Keratinocyte (primary cell): Measurements from ENCODE around the gene MTCH1. TPM values are rescaled to one million over a fixed set of nuclear protein-coding genes. Genes with fewer than 3 reads are reported as not detected.

Experiments used
- DNase-seq: peaks from one replicate; pipeline ENCODE4 v3.0.0-alpha.2; 2011; ENCODE audit warnings: low read depth, missing footprints, low spot score
- FAIRE-seq: peaks from 2 replicates; lab custom pipeline; 2011; peaks lifted over from hg19 to GRCh38; lab: Jason Lieb, UNC
- H2AFZ ChIP-seq: 2 replicates; pipeline ENCODE4 v1.6.0; 2012; ENCODE audit warnings: low read length, control low read depth, inconsistent platforms; ENCODE audit not compliant: control insufficient read depth
- H3K27ac ChIP-seq: 2 replicates; pipeline ENCODE4 v1.5.1; 2011; ENCODE audit warnings: low read length; ENCODE audit not compliant: control insufficient read depth, insufficient read depth
- H3K27me3 ChIP-seq: 3 replicates; pipeline ENCODE4 v1.6.0; 2011; ENCODE audit warnings: low read length; ENCODE audit not compliant: control insufficient read depth, insufficient read depth; ENCODE audit errors: extremely low read depth
- H3K36me3 ChIP-seq, 2 experiments: 2 replicates in 1 of 2; 3 replicates in 1 of 2; pipeline ENCODE4 v1.5.1; 2011; ENCODE audit warnings: low read length in 2 of 2, mild to moderate bottlenecking in 1 of 2; ENCODE audit not compliant: control insufficient read depth in 2 of 2, insufficient read depth in 2 of 2; ENCODE audit errors: extremely low read depth in 1 of 2
- H3K4me1 ChIP-seq: 3 replicates; pipeline ENCODE4 v1.5.1; 2011; ENCODE audit warnings: low read length; ENCODE audit not compliant: control insufficient read depth, insufficient read depth; ENCODE audit errors: extremely low read depth
- H3K4me2 ChIP-seq: 3 replicates; pipeline ENCODE4 v1.6.0; 2011; ENCODE audit warnings: low read depth, low read length; ENCODE audit not compliant: control insufficient read depth, insufficient read depth; ENCODE audit errors: extremely low read depth
- H3K4me3 ChIP-seq, 3 experiments: fragments of 200-600 bp in 1 of 3; sonication (generic) in 1 of 3; 2 replicates in 2 of 3; 3 replicates in 1 of 3; pipeline ENCODE4 v1.5.1; 2011 to 2016; ENCODE audit warnings: low read length in 3 of 3, mild to moderate bottlenecking in 3 of 3, control low read depth in 2 of 3, inconsistent platforms in 1 of 3, low read depth in 1 of 3, mixed read lengths in 1 of 3, mixed run types in 1 of 3, moderate library complexity in 1 of 3; ENCODE audit not compliant: control insufficient read depth in 2 of 3, insufficient read depth in 2 of 3; ENCODE audit errors: extremely low read depth in 1 of 3
- H3K79me2 ChIP-seq: 2 replicates; pipeline ENCODE4 v1.6.0; 2012; ENCODE audit warnings: low read length; ENCODE audit not compliant: control insufficient read depth, insufficient read depth
- H3K9ac ChIP-seq: 3 replicates; pipeline ENCODE4 v1.6.0; 2011; ENCODE audit warnings: low read length; ENCODE audit not compliant: control insufficient read depth, insufficient read depth; ENCODE audit errors: extremely low read depth
- H3K9me1 ChIP-seq: 3 replicates; pipeline ENCODE4 v1.6.0; 2011; ENCODE audit warnings: low read length; ENCODE audit not compliant: control insufficient read depth, insufficient read depth; ENCODE audit errors: extremely low read depth
- H3K9me3 ChIP-seq: 2 replicates; pipeline ENCODE4 v1.5.1; 2012; ENCODE audit warnings: low read depth, low read length; ENCODE audit not compliant: control insufficient read depth
- H4K20me1 ChIP-seq: 3 replicates; pipeline ENCODE4 v1.6.0; 2011; ENCODE audit warnings: low read length; ENCODE audit not compliant: control insufficient read depth, insufficient read depth; ENCODE audit errors: extremely low read depth
- EZH2 ChIP-seq: IDR thresholded peaks from one replicate; pipeline ENCODE4 v1.6.1; 2012; ENCODE audit warnings: inconsistent platforms, mild to moderate bottlenecking, low read length, moderate library complexity
- dilution Hi-C: fragments of 300-500 bp; cut with MboI; formaldehyde crosslinking; loops from one replicate; pipeline ENCODE4 v1.7.0; 2020; ENCODE audit warnings: low sequenced_read_pairs; ENCODE audit not compliant: extremely low pct_ligation_motif_present
- polyA plus RNA-seq, 5 experiments: library from polyadenylated mRNA; depleted of rRNA in 3 of 5; stranded (reverse) in 3 of 5; stranded (forward) in 1 of 5; unstranded in 1 of 5; fragments of >200 nt; gene quantifications; 1 replicate in 1 of 5; 2 replicates in 3 of 5; 3 replicates in 1 of 5; pipeline versions ENCODE4 v1.2.1 to v1.2.3, GENCODE V29; 2011 to 2012; ENCODE audit warnings: missing spikeins in 2 of 5, low read depth in 1 of 5, low replicate concordance in 1 of 5
- TF ChIP-seq, protein P1 (sequence below), 3 experiments: IDR thresholded peaks in 1 of 3; conservative IDR thresholded peaks in 1 of 3; optimal IDR thresholded peaks in 1 of 3; 2 replicates in 2 of 3; 3 replicates in 1 of 3; pipeline versions ENCODE3 to v1.5.1; 2011; ENCODE audit warnings: low read length in 3 of 3, mild to moderate bottlenecking in 3 of 3, moderate library complexity in 2 of 3, control low read depth in 1 of 3, inconsistent platforms in 1 of 3; ENCODE audit not compliant: insufficient read depth in 2 of 3; ENCODE audit errors: extremely low read depth in 1 of 3

Gene MTCH1
- polyA plus RNA-seq, 1 donor (not counting 4 experiments of a cell fraction or from before 2014, with no cell fraction given), result 88.8 TPM

- DNase-seq, result no peak
- no peaks in the 10 kb centered on the region for H3K9me1 ChIP-seq
- no peaks in the 10 kb centered on the region for H3K36me3 ChIP-seq
- no peak overlapping the region for H2AFZ ChIP-seq
- no peak overlapping the region for H3K27ac ChIP-seq
- H3K4me1 ChIP-seq, result peaks cover 6% of the 10 kb centered on the region
- no peaks in the 10 kb centered on the region for H3K9me3 ChIP-seq
- no peak overlapping the region for H3K9ac ChIP-seq
- no peaks in the 10 kb centered on the region for H4K20me1 ChIP-seq
- TF ChIP-seq, protein P1, sequence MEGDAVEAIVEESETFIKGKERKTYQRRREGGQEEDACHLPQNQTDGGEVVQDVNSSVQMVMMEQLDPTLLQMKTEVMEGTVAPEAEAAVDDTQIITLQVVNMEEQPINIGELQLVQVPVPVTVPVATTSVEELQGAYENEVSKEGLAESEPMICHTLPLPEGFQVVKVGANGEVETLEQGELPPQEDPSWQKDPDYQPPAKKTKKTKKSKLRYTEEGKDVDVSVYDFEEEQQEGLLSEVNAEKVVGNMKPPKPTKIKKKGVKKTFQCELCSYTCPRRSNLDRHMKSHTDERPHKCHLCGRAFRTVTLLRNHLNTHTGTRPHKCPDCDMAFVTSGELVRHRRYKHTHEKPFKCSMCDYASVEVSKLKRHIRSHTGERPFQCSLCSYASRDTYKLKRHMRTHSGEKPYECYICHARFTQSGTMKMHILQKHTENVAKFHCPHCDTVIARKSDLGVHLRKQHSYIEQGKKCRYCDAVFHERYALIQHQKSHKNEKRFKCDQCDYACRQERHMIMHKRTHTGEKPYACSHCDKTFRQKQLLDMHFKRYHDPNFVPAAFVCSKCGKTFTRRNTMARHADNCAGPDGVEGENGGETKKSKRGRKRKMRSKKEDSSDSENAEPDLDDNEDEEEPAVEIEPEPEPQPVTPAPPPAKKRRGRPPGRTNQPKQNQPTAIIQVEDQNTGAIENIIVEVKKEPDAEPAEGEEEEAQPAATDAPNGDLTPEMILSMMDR (optimal IDR thresholded peaks at IDR 0.05 in 1 of 3, IDR thresholded peaks at IDR 0.05 in 1 of 3, conservative IDR thresholded peaks at IDR 0.05 in 1 of 3; ENCODE audit: extremely low read depth in 1 of 3, insufficient read depth in 2 of 3, low read length in 3 of 3), result no peak
- TF ChIP-seq EZH2, result no peak
- H3K27me3 ChIP-seq, result peaks cover 20% of the 10 kb centered on the region
- dilution Hi-C loops, result no loop called here
- H3K79me2 ChIP-seq, result no peaks in the 10 kb centered on the region
- no peak for FAIRE-seq
- peak overlapping the region in 2 of 3 experiments; percentile 4 to 8 for H3K4me3 ChIP-seq
- H3K4me2 ChIP-seq, result peak overlapping the region; percentile 41
Measured at GRCh38 chr6:37005827-37006567, 20.0 kb upstream of the MTCH1 start.

- Histone ChIP-seq H3K4me1 (peaks cover 6% of the 10 kb centered on the region), H3K4me2 (peak within 1 kb of the TSS; percentile 41), H2AFZ (no peak within 1 kb of the TSS), H3K27me3 (peaks cover 18% of the 10 kb centered on the region), H4K20me1 (no peaks in the 10 kb centered on the region), H3K9ac (no peak within 1 kb of the TSS), H3K4me3 (peak within 1 kb of the TSS in 2 of 3 experiments; percentile 4 to 8), H3K9me3 (no peaks in the 10 kb centered on the region), H3K79me2 (no peaks in the 10 kb centered on the region), H3K9me1 (no peaks in the 10 kb centered on the region), H3K36me3 (no peaks in the 10 kb centered on the region), H3K27ac (no peak within 1 kb of the TSS)
- TF ChIP-seq, protein P1 (optimal IDR thresholded peaks at IDR 0.05 in 1 of 3, IDR thresholded peaks at IDR 0.05 in 1 of 3, conservative IDR thresholded peaks at IDR 0.05 in 1 of 3; ENCODE audit: extremely low read depth in 1 of 3, insufficient read depth in 2 of 3, low read length in 3 of 3), result no peak
- TF ChIP-seq EZH2, result no peak
- dilution Hi-C loops, result no loop called here
- no peak for FAIRE-seq
- no peak for DNase-seq
Measured at GRCh38 chr6:37005061-37005810, 19.2 kb upstream of the MTCH1 start, which contains the start of gene FGD2. TSS of gene FGD2 (plus strand) at chr6:37005655. CDS start at chr6:37005818, 163 bp downstream.
